Esophagus muscularis mucosa (tissue), 3 donors: ENCODE measurements around the gene HSDL1.

Source experiments
- POLR2AphosphoS5 ChIP-seq, 2 donors: sonication (generic); formaldehyde crosslinking; IDR thresholded peaks; one replicate each; pipeline ENCODE4 v1.6.1; 2017; ENCODE audit warnings: antibody characterized with exemption in 2 of 2
- TF ChIP-seq, protein P1 (sequence below), 3 experiments: fragments of 200-600 bp in 2 of 3; fragments of 450-650 bp in 1 of 3; sonication (generic) in 2 of 3; IDR thresholded peaks; one replicate each; pipeline ENCODE4 v1.5.1; 2017 to 2019; ENCODE audit warnings: antibody characterized with exemption in 3 of 3, mild to moderate bottlenecking in 2 of 3, moderate library complexity in 1 of 3

DNA sequence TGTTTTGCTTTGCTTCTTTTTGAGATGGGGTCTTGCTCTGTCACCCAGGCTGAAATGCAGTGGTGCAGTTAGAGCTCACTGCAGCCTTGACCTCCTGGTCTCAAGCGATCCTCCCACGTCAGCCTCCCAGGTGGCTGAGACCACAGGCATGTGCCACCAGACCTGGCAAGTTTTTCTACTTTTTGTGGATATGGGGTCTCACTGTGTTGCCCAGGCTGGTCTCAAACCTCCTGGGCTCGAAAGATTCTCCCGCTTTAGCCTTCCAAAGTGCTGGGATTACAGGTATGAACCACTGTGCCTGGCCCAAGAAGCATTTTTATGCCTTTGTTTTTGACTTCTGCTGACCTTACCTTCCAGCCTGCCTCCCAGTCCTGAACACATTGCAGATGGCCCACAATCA is 10.2 kb upstream of the HSDL1 start:
- TF ChIP-seq POLR2AphosphoS5 (IDR thresholded peaks at IDR 0.05), result no peak
- TF ChIP-seq, protein P1, sequence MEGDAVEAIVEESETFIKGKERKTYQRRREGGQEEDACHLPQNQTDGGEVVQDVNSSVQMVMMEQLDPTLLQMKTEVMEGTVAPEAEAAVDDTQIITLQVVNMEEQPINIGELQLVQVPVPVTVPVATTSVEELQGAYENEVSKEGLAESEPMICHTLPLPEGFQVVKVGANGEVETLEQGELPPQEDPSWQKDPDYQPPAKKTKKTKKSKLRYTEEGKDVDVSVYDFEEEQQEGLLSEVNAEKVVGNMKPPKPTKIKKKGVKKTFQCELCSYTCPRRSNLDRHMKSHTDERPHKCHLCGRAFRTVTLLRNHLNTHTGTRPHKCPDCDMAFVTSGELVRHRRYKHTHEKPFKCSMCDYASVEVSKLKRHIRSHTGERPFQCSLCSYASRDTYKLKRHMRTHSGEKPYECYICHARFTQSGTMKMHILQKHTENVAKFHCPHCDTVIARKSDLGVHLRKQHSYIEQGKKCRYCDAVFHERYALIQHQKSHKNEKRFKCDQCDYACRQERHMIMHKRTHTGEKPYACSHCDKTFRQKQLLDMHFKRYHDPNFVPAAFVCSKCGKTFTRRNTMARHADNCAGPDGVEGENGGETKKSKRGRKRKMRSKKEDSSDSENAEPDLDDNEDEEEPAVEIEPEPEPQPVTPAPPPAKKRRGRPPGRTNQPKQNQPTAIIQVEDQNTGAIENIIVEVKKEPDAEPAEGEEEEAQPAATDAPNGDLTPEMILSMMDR (IDR thresholded peaks at IDR 0.05), result no peak
